Osteoblast (primary cell): ENCODE data around the gene ANGPTL7. TPM values are rescaled to one million over a fixed set of nuclear protein-coding genes. Genes with fewer than 3 reads are reported as not detected.

Experiments used
- DNase-seq: peaks from one replicate; pipeline ENCODE4 v3.0.0; 2011; ENCODE audit warnings: low spot score, mixed read lengths; ENCODE audit not compliant: insufficient read length; ENCODE audit errors: missing footprints
- H2AFZ ChIP-seq: 2 replicates; pipeline ENCODE4 v1.6.0; 2011; ENCODE audit warnings: mild to moderate bottlenecking, low read length
- H3K27ac ChIP-seq: 2 replicates; pipeline ENCODE4 v1.5.1; 2011; ENCODE audit warnings: mild to moderate bottlenecking, low read depth, low read length, moderate library complexity
- H3K27me3 ChIP-seq: 2 replicates; pipeline ENCODE4 v1.6.0; 2012; ENCODE audit warnings: mild to moderate bottlenecking, control low read depth, inconsistent platforms, low read length, moderate library complexity; ENCODE audit not compliant: insufficient read depth
- H3K36me3 ChIP-seq: 2 replicates; pipeline ENCODE4 v1.5.1; 2011; ENCODE audit warnings: mild to moderate bottlenecking, low read length, control low read depth, moderate library complexity; ENCODE audit not compliant: insufficient read depth
- H3K4me1 ChIP-seq: 2 replicates; pipeline ENCODE4 v1.5.1; 2011; ENCODE audit warnings: mild to moderate bottlenecking, low read length, control low read depth, moderate library complexity; ENCODE audit not compliant: insufficient read depth
- H3K4me2 ChIP-seq: 2 replicates; pipeline ENCODE4 v1.6.0; 2011; ENCODE audit warnings: mild to moderate bottlenecking, low read length; ENCODE audit not compliant: insufficient read depth
- H3K4me3 ChIP-seq: fragments of 200-600 bp; sonication (generic); 3 replicates; pipeline ENCODE4 v1.5.1; 2012; ENCODE audit warnings: mild to moderate bottlenecking, low read length, inconsistent platforms; ENCODE audit not compliant: insufficient read depth
- H3K79me2 ChIP-seq: 2 replicates; pipeline ENCODE4 v1.6.0; 2012; ENCODE audit warnings: mild to moderate bottlenecking, low read length, control low read depth, inconsistent platforms; ENCODE audit not compliant: insufficient read depth
- H3K9me3 ChIP-seq: 2 replicates; pipeline ENCODE4 v1.5.1; 2011; ENCODE audit warnings: low read depth, low read length, control low read depth
- H4K20me1 ChIP-seq: 2 replicates; pipeline ENCODE4 v1.6.0; 2012; ENCODE audit warnings: mild to moderate bottlenecking, low read length, control low read depth; ENCODE audit not compliant: insufficient read depth
- total RNA-seq: library from RNA; depleted of rRNA; stranded (reverse); fragments of >200 nt; gene quantifications from 2 replicates; pipeline ENCODE4 v1.2.3, GENCODE V29; 2012
- TF ChIP-seq, protein P1 (sequence below): IDR thresholded peaks from 2 replicates; pipeline ENCODE4 v1.5.1; 2011; ENCODE audit warnings: mild to moderate bottlenecking, low read depth, low read length, moderate library complexity; ENCODE audit errors: extremely low read depth

ANGPTL7 gene
- total RNA-seq, 1 donor, result not detected

DNA sequence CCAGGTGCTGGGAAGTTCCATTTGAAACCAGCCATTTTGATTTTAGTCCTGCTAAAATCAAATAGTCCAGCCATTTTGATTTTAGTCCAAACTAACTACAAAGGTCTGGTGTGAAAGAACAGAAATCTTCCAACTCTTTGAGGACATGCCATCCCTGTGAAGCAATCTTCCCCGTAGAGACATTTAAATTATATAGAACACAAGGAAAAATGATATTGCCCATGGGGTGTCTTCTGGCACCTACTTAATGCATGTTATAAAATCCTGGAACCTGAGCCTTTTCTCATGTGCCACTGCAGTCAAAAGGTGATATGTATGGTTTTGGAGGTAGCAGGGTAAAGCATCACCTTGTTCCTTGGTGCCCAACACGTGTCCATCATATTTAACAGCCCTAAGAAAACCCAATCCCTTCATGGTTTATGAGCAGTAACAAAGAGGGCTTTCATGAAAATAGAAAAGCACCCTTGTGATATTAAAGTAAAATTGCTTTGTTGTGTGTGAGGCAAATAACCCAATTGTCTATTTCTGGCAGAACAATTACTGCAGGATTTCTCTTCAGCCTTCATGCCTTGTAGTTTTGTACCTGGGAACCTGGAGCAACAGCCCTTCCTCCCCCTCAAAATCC, 26.3 kb downstream of the ANGPTL7 start:
- H3K4me1 ChIP-seq, result no peaks in the 10 kb centered on the region
- H3K27ac ChIP-seq, result no peak overlapping the region
- H3K27me3 ChIP-seq, result no peaks in the 10 kb centered on the region
- H3K4me2 ChIP-seq, result no peak overlapping the region
- no peaks in the 10 kb centered on the region for H3K9me3 ChIP-seq
- H3K79me2 ChIP-seq, result no peaks in the 10 kb centered on the region
- TF ChIP-seq, protein P1, sequence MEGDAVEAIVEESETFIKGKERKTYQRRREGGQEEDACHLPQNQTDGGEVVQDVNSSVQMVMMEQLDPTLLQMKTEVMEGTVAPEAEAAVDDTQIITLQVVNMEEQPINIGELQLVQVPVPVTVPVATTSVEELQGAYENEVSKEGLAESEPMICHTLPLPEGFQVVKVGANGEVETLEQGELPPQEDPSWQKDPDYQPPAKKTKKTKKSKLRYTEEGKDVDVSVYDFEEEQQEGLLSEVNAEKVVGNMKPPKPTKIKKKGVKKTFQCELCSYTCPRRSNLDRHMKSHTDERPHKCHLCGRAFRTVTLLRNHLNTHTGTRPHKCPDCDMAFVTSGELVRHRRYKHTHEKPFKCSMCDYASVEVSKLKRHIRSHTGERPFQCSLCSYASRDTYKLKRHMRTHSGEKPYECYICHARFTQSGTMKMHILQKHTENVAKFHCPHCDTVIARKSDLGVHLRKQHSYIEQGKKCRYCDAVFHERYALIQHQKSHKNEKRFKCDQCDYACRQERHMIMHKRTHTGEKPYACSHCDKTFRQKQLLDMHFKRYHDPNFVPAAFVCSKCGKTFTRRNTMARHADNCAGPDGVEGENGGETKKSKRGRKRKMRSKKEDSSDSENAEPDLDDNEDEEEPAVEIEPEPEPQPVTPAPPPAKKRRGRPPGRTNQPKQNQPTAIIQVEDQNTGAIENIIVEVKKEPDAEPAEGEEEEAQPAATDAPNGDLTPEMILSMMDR, result no peak
- H3K36me3 ChIP-seq, result peaks cover 76% of the 10 kb centered on the region
- no peak overlapping the region for H3K4me3 ChIP-seq
- H2AFZ ChIP-seq, result no peak overlapping the region
- no peaks in the 10 kb centered on the region for H4K20me1 ChIP-seq
- no peak for DNase-seq

DNA sequence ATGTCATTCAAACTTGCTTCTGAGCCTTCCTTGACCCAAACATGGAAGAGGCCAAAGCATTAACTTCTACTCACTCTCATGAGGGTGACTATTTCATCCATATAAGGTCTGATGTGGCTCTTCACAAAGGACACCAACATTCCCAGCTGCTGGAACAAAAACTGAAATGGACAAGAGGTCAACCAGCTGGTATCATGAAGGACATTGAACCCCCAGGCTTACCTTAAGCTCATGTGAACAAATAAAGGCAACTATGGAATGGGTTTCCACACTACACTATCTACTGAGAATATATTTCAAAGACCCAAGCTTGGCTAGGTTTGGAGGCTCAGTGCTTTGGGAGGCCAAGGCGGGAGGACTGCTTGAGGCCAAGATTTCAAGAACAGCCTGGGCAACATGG, 26.9 kb downstream of the ANGPTL7 start:
- H3K4me2 ChIP-seq, result no peak overlapping the region
- DNase-seq, result no peak

DNA sequence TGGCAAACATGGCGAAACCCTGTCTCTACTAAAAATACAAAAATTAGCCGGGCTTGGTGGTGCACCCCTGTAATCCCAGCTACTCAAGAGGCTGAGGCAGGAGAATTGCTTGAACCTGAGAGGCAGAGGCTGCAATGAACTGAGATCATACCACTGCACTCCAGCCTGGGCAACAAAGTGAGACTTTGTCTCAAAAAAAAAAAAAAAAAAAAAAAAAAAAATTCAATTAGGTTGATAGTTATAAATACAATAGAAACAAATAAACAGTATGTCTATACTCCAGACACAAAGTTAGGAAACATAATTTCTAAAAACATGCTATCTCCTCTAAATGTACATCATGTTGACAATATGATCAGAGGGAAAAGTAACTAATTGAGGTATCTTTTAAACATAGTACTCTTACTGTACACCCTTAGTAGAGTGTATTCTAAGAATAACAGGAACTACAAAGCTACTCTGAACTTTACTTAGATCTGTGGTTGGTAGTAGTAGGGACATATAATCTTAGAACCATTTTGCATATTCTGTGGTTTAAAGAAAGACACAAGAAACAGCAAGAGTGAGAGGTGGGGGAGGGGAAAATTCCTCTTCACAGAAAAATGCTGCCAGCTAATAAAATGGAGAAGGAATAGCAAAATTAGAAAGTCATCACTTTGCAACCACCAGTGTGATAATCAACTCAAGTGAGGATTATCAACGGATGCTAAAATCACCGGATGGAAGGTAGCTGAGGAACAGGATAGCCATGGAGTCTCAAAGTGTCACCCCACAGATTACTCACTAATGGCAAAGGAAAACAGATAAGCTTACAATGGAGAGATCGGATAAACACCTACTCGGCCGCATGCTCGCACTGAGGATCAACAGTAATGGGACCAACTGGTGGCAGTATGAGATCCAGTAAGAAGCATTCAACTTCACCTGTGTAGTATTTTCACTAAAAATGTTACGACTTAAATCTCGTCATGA, 38.2 kb downstream of the ANGPTL7 start:
- Histone ChIP-seq H3K4me1 (no peaks in the 10 kb centered on the region), H3K27me3 (no peaks in the 10 kb centered on the region), H3K79me2 (no peaks in the 10 kb centered on the region), H3K4me3 (no peak overlapping the region), H3K4me2 (no peak overlapping the region), H2AFZ (no peak overlapping the region), H3K27ac (no peak overlapping the region), H4K20me1 (no peaks in the 10 kb centered on the region), H3K36me3 (peaks cover 42% of the 10 kb centered on the region), H3K9me3 (no peaks in the 10 kb centered on the region)
- DNase-seq, result peak; percentile 53
- TF ChIP-seq, protein P1, result no peak

More for the DNA sequence above, 26.9 kb downstream of the ANGPTL7 start:
- no peaks in the 10 kb centered on the region for H3K4me1 ChIP-seq
- H3K79me2 ChIP-seq, result no peaks in the 10 kb centered on the region
- no peak overlapping the region for H2AFZ ChIP-seq
- H3K4me3 ChIP-seq, result no peak overlapping the region
- H3K9me3 ChIP-seq, result no peaks in the 10 kb centered on the region
- no peaks in the 10 kb centered on the region for H3K27me3 ChIP-seq
- no peak overlapping the region for H3K27ac ChIP-seq
- TF ChIP-seq, protein P1, result no peak
- H3K36me3 ChIP-seq, result peaks cover 75% of the 10 kb centered on the region
- no peaks in the 10 kb centered on the region for H4K20me1 ChIP-seq

DNA sequence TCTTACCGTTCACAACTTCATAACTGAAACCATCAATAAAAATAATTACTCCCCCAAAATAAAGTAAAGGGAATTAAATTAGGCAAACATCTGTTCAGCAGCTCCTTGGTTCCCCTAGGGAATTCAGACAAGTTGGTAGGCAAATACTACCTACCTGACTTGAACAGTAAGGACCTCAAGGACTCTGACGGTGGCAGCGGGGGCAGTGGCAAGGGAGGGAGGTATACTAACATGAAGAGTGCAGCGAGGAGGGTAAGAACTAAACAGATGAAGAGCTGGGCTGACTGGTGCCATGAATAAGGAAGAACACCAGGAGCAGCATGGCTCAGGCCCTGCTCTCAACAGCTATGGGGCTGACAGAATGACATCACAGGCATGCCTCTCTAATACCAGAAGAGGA, 40.0 kb downstream of the ANGPTL7 start:
- TF ChIP-seq, protein P1, result no peak
- DNase-seq, result no peak
- Histone ChIP-seq H3K4me1 (no peaks in the 10 kb centered on the region), H3K36me3 (peaks cover 52% of the 10 kb centered on the region), H2AFZ (no peak overlapping the region), H4K20me1 (no peaks in the 10 kb centered on the region), H3K27me3 (no peaks in the 10 kb centered on the region), H3K4me3 (no peak overlapping the region), H3K9me3 (no peaks in the 10 kb centered on the region), H3K79me2 (no peaks in the 10 kb centered on the region), H3K4me2 (no peak overlapping the region), H3K27ac (no peak overlapping the region)
